NK-92 (cell line): Measurements from ENCODE around the gene DNAH6.
"Not testable (repeated sequence)": the region's sequence is repeated elsewhere in the genome, so short reads cannot be mapped to it uniquely, and the experiment has no call there.

Experiments
- DNase-seq: peaks from one replicate; lab custom pipeline; 2025; ENCODE audit not compliant: unreplicated experiment; lab: John Stamatoyannopoulos, UW

Gene DNAH6

GRCh38 chr2:84511024-84511423 is 5.3 kb upstream of the DNAH6 start:
- DNase-seq, result not testable (repeated sequence)

DNA sequence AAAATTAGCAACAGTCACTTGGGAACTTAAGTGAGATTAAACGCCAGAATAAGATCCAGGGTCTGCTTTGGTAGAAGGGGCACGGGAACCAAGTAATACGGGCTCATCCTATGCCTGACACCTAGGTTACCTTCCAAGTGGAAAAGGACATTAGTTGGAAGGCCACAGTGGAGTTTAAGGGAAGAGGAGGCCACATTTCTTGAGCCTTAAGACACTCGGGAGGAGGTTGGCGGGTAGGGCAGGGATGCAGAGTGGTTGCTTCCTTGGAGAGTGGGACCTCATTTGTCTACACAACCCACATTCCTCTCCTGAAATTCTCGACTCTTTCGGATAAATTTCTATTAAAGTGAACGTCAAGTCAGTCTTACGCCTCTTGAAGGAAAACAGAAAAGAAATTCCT is 510 bp upstream of the DNAH6 start:
- DNase-seq, result no peak

DNA sequence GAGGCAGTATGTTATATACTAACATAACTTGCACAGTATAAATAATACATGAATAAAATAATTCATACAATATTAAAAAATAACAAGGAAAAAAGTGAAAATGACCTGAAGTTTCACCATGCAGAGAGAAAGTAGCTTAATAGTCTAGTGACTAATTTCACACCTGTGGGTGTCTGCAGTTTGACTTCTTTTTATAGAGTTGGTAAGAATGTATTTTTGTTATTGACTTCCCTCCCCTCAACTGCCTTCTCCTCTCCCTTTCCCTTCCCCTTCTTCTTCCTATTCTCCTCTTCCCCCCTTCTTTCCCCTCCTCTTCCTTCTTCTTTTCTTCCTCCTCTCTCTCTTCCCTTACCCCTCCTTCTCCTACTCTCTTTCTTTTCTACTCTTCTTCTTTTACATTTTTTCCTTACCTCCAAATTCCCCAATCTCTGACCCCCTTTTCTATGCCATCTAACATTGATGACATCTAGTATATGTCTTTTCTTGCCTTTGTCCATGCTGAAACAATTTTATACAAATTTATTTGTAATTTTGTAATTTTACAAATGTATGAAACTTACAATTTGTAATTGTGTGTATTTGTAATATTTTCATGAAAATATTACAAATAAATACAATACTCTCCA is 3.1 kb downstream of the DNAH6 start:
- DNase-seq, result no peak

- no peak for DNase-seq
Observed at GRCh38 chr2:84526562-84526961, 10.3 kb downstream of the DNAH6 start.

DNA sequence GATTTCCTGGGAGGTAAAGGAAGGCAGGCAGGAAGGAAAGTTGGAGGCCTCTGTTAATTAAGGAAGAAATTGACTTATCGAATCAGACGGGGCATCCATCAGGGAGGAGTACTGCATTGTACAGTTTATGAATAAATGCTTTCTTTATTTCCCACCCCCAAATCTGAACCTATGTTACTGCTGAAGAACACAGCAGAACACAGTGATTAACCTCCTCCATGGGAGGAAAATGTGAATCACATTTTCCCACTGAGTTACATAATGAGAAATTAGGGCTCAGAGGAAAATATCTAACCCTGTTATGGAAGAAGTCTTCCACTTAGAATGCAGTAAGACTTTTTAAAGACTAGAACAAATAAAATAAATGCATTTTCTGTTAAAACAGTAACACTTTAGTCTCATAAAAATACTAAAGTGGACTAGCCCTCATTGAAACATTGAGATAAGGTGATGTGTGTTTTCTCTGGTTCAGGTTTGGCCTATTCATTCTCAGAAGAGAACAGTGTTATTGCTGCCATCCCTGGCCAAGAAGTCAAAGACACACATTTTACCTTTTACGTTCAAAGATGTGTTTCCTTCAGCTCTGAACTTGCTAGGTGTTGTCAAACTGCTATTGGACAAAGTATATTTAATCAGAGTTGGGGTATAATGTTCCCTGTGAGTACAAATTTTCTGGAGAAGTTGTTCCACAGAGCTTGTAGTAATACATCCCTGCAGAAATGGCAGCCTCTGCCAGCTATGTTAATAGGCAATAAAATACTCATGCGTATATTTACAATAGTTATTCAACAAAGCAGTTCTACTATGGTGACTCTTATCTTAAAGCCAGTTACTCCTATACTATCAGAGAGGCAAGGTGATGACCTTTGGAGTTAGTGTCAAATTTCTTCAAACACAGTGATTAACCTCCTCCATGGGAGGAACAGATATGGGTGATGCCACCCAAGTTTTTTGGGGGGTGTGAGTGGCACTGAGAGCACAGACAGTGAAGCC is 11.1 kb downstream of the DNAH6 start:
- no peak for DNase-seq

- no peak for DNase-seq
Observed at GRCh38 chr2:84532291-84532690, 16.0 kb downstream of the DNAH6 start.

- DNase-seq, result no peak
Observed at GRCh38 chr2:84534225-84534624, 17.9 kb downstream of the DNAH6 start.

DNA sequence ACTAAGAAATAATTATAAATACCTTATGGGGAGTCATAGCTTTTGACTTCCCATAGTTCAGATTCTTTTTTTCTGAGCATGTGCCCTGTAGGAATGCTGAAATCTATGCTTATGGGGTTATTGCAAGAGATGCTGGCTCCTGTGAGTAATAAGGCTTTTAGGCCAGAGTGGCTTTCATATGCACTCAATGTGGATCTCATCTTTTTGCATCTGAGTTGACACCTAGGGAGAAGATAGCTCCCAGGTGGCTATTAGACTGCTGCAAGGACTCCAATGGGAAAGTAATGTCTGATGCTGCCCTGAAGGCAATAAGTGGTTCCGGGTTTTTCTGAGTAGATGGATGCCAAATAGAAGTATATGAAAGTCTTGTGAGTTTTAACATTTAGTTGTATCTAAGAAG is 21.0 kb downstream of the DNAH6 start:
- DNase-seq, result no peak

DNA sequence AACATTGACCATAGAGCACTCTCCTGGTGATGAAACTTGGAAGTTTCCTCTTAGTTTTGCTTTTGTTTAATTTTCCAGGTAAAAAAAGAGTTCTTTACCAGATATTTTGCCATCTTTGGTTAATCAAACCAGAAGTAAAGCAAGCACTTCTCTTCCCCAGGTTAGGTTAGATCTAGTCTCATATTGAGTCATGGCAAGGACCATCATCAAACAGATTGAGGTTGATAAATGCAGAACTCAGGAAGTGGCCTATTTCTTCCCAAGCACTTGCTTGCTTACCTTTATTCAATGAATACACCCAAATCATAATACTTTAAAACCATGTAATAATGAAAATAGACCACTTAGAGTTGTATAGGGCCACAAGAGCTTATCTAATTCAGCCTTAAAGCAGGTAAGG is 23.4 kb downstream of the DNAH6 start:
- no peak for DNase-seq

DNA sequence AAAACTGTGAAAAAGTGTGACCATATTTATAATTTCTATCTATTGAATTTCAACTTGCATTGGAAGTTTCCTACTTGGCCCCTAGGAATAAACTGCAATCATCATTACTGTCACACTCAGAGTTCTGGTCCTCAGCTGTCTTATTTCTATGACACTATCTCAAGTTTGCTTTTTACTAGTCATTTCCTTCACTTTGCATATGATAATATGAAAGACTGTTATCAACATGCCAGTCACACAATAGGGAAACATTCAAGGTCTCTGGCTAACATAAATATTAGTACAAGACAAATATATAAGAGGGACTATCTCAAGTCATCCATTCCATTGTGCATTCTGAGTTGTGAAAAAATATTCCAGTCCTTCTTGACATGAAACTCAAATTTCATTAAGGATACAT is 28.7 kb downstream of the DNAH6 start:
- DNase-seq, result no peak

- no peak for DNase-seq
Observed at GRCh38 chr2:84546551-84546950, 30.3 kb downstream of the DNAH6 start.

DNA sequence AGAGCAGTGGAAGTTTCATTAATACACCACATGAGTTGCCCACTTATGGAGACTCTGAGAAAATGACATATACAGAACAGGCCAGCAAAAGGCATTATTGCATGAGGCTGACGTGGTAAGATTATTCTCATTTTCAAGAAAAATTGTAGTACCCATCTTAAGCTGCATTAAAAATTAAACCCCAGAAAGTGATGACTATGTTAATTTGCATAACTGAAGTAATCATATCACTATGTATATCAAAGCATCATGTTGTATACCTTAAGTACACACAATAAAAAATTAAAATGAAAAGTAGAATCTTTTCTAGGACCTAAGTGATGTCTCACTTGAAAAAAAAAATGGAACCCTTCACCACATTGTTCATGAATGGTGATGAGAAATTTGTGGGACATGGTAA is 32.0 kb downstream of the DNAH6 start:
- no peak for DNase-seq

- no peak for DNase-seq
Observed at GRCh38 chr2:84550916-84551315, 34.6 kb downstream of the DNAH6 start.

DNA sequence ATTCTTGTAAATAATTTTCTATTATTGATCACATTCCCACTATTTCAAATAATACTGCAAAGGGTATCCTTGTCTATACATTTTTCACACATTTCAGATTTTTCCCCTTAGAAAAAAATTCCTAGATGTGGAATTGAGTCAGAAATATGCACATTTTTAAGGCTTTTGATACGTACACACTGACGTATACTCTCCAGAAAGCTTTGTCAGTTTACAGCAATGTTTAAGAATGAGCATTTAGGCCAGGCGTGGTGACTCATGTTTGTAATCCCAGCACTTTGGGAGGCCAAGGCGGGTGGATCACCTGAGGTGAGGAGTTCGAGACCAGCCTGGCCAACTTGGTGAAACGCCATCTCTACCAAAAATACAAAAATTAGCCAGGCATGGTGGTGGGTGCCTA is 35.2 kb downstream of the DNAH6 start:
- DNase-seq, result not testable (repeated sequence)

DNA sequence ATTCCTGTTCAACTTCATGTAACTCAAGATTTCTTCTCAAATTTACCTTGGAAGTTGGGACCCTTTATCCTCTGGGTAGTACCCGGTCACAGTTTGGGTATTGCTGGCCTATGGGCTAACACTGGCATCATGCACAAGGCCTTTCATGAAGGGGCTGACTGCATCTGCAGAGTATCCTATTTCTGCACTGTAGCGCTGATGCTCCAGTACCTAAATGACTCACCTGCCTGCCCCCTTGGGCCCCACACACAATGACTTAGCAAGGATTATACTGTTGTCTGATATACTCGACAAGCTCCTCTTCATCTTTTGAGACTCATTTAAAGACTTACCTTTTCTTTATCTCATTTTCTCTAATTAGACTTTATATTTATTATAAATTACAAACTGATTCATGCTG is 39.9 kb downstream of the DNAH6 start:
- no peak for DNase-seq

DNA sequence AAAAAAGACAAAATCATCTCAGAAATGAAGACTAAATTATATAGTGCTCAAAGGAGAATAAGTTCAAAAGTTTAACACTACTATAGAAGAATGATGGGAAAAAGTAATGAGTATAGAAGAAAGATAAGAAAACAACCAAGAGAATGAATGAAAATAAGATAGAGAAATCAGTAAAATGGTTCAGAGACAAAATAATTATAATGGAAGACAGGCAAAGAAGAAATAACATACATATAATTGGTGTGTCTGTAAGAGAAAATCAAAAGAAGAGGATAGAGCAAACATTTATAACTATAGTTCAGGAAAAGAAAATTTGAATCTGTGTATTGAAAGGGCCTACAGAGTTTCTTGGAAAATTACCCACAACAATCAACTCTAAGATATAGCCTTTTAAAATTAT is 43.5 kb downstream of the DNAH6 start:
- DNase-seq, result no peak

GRCh38 chr2:84579661-84580060 is 63.4 kb downstream of the DNAH6 start:
- no peak for DNase-seq

GRCh38 chr2:84603911-84604310 is 87.6 kb downstream of the DNAH6 start:
- no peak for DNase-seq

- DNase-seq, result no peak
Observed at GRCh38 chr2:84613082-84613481, 96.8 kb downstream of the DNAH6 start.

DNA sequence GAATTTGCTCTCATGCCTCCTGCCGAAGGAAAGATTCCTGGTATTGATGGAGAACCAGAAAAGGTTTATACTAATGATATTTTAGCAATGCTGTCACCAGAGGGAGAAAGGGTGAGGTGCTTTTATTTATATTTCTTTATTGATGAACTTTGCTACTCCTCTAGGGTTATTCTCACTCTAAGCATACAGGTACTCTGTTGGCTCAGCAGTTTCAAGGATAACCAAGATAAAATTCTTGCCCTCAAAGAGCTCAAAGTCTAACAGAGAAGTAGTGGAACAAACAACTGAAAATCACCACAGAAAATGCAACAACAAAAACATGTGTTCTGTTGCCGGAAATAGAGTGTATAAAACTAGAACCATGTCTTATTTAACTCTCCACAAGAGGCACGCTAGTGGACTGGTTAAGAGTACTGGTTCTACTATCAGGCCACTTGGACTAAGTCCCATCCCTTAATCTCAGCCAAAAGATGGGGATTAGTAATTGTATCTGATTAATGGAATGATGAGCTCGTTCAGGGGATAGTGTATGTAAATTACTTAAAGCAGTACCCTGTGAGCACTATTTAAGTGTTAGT is 103.6 kb downstream of the DNAH6 start:
- DNase-seq, result no peak

DNA sequence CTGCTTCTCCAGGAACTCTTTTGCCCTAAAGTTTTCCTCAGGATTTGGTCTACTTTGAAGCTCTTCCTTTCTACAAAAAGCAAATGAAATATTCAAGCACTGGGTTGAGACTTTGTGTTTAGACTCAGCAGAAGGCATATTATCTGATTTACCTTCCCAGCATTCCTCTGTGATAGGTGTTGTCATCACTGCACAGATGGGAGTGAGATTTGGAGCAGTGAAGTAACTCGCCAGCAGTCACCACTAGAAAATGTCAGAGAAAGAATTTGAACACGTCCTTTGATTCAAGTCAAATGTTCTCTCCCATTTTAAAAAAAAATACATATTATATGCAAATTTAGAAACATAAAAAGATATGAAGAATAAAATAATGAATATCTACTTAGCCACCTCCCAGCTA is 112.2 kb downstream of the DNAH6 start:
- DNase-seq, result no peak

- DNase-seq, result no peak
Observed at GRCh38 chr2:84629550-84629949, 113.3 kb downstream of the DNAH6 start.
